Measurements from ENCODE around the gene MOSPD2.

DNA sequence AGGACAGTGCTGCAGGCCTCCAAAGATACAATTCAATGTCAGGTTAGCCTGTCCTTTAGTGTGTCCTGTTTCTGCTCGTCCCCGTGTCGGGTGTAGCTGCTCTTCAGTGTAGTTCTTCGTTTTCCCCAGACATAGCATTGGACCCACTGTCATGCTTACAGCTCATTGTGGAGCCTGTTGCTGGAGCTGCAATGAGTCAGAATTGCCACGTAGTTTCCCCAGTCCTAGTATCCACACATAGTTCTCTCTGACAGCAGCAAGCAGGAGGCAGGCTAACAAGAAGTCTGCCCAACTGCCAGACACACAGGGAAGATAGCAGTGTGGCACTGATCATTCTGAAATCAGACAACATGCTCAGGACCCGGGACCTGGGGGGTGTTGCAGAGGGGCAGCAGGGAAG lies 49.2 kb downstream of the MOSPD2 start:
- no peak for TF ChIP-seq CEBPB (IDR thresholded peaks at IDR 0.05)
- TF ChIP-seq TEAD4 (IDR thresholded peaks at IDR 0.05) = no peak
- TF ChIP-seq EP300 (IDR thresholded peaks at IDR 0.05; ENCODE audit: borderline replicate concordance) = no peak
- TF ChIP-seq, protein P1, sequence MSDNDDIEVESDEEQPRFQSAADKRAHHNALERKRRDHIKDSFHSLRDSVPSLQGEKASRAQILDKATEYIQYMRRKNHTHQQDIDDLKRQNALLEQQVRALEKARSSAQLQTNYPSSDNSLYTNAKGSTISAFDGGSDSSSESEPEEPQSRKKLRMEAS (IDR thresholded peaks at IDR 0.05) = no peak
- TF ChIP-seq FOXM1 (IDR thresholded peaks at IDR 0.05; ENCODE audit: borderline replicate concordance, low read depth) = no peak
- TF ChIP-seq RAD21 (IDR thresholded peaks at IDR 0.05; ENCODE audit: low read depth) = no peak
- no peak for TF ChIP-seq NFIC (IDR thresholded peaks at IDR 0.05)
- no peak for TF ChIP-seq YY1 (IDR thresholded peaks at IDR 0.05; ENCODE audit: low read depth)
- TF ChIP-seq EGR1 (IDR thresholded peaks at IDR 0.05) = no peak
- no peak for TF ChIP-seq TAF1 (IDR thresholded peaks at IDR 0.05; ENCODE audit: low read depth)

Data from Ishikawa (cell line).